ENCODE data around the gene RGS6.

DNA sequence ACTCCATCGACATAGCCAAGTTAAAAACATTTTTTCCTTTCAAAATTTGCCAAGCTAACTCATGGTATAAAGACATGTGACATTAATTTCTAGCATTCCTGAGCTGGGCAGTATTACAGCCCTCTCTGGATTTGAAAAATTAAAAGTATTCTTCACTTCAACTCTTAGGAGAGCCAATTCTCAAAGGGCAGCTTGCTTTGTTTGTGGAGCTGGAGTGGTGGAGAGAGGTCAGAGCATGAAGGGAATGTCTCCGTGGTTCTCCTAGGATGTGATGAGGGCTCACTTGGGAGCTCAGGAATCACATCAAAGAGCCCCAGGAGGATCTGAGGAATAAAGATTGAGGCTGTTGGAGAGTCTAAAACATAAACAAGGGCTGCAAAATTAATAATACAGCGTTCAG lies 46.9 kb upstream of the RGS6 start:
- TF ChIP-seq EZH2 (IDR thresholded peaks at IDR 0.05; ENCODE audit: insufficient read depth, poor library complexity, severe bottlenecking) (no peak), EZH2phosphoT487 (IDR thresholded peaks at IDR 0.05; ENCODE audit: insufficient read depth, low read depth) (no peak)
